Gastroesophageal sphincter (tissue), 4 donors: Measurements from ENCODE around the gene SETD5. TPM values are rescaled to one million over a fixed set of nuclear protein-coding genes. Genes with fewer than 3 reads are reported as not detected.

ENCODE experiments used
- ATAC-seq: fragments of 150-250 bp; one replicate; pipeline ENCODE4 v1.9.1; 2016; ENCODE audit warnings: mild to moderate bottlenecking, moderate library complexity
- H3K27ac ChIP-seq, 4 donors: fragments of 200-600 bp; sonication (generic) in 3 of 4; 1 replicate in 3 of 4; 2 replicates in 1 of 4; pipeline ENCODE4 v1.5.1; 2016 to 2019
- H3K27me3 ChIP-seq: fragments of 200-600 bp; sonication (generic); one replicate; pipeline ENCODE4 v1.5.1; 2019
- H3K36me3 ChIP-seq, 2 donors: fragments of 200-600 bp; sonication (generic); one replicate each; pipeline ENCODE4 v1.5.1; 2019; ENCODE audit warnings: control low read depth in 1 of 2
- H3K4me1 ChIP-seq, 3 donors: fragments of 200-600 bp; sonication (generic); 1 replicate in 2 of 3; 2 replicates in 1 of 3; pipeline ENCODE4 v1.5.1; 2016 to 2019; ENCODE audit warnings: control low read depth in 2 of 3
- H3K4me3 ChIP-seq, 2 donors: fragments of 200-600 bp; sonication (generic); one replicate each; pipeline ENCODE4 v1.5.1; 2019; ENCODE audit warnings: mild to moderate bottlenecking in 1 of 2, moderate library complexity in 1 of 2
- H3K9me3 ChIP-seq, 3 donors: fragments of 200-600 bp; sonication (generic); one replicate each; pipeline ENCODE4 v1.5.1; 2017 to 2019; ENCODE audit warnings: control low read depth in 2 of 3
- EP300 ChIP-seq: sonication (generic); formaldehyde crosslinking; IDR thresholded peaks from one replicate; pipeline ENCODE4 v1.6.1; 2017; ENCODE audit warnings: antibody characterized with exemption, mild to moderate bottlenecking
- POLR2A ChIP-seq, 2 donors: fragments of 450-650 bp; IDR thresholded peaks; one replicate each; pipeline ENCODE4 v1.6.1; 2017; ENCODE audit warnings: antibody characterized with exemption in 2 of 2, mild to moderate bottlenecking in 2 of 2, moderate library complexity in 1 of 2
- POLR2AphosphoS5 ChIP-seq: sonication (generic); formaldehyde crosslinking; IDR thresholded peaks from one replicate; pipeline ENCODE4 v1.6.1; 2017; ENCODE audit warnings: antibody characterized with exemption
- WGBS, 2 donors: methylation state at CpG; one replicate each; pipeline ENCODE4 v1.1.5; 2018; ENCODE audit warnings: low coverage in 1 of 2; 5-methylcytosine and 5-hydroxymethylcytosine counted together
- total RNA-seq, 4 donors: library from RNA; depleted of rRNA; stranded (reverse); fragments of >200 nt; gene quantifications; one replicate each; pipeline ENCODE4 v1.1.0, GENCODE V29; 2016
- TF ChIP-seq, protein P1 (sequence below), 4 experiments: fragments of 200-600 bp in 2 of 4; fragments of 450-650 bp in 2 of 4; sonication (generic) in 1 of 4; IDR thresholded peaks; one replicate each; pipeline ENCODE4 v1.5.1; 2017 to 2019; ENCODE audit warnings: antibody characterized with exemption in 4 of 4, mild to moderate bottlenecking in 2 of 4, moderate library complexity in 2 of 4

The SETD5 gene
- total RNA-seq, 4 donors from 2014 or later: 51.5 to 95.3 (median 76.8) TPM

- TF ChIP-seq POLR2AphosphoS5: no peak
- no peak for TF ChIP-seq EP300
- TF ChIP-seq, protein P1, sequence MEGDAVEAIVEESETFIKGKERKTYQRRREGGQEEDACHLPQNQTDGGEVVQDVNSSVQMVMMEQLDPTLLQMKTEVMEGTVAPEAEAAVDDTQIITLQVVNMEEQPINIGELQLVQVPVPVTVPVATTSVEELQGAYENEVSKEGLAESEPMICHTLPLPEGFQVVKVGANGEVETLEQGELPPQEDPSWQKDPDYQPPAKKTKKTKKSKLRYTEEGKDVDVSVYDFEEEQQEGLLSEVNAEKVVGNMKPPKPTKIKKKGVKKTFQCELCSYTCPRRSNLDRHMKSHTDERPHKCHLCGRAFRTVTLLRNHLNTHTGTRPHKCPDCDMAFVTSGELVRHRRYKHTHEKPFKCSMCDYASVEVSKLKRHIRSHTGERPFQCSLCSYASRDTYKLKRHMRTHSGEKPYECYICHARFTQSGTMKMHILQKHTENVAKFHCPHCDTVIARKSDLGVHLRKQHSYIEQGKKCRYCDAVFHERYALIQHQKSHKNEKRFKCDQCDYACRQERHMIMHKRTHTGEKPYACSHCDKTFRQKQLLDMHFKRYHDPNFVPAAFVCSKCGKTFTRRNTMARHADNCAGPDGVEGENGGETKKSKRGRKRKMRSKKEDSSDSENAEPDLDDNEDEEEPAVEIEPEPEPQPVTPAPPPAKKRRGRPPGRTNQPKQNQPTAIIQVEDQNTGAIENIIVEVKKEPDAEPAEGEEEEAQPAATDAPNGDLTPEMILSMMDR (IDR thresholded peaks at IDR 0.05): no peak
- no peak for TF ChIP-seq POLR2A (IDR thresholded peaks at IDR 0.05)
- Histone ChIP-seq H3K27me3 (no peaks in the 10 kb centered on the region), H3K27ac (no peak overlapping the region), H3K4me1 (peaks cover 8 to 86% (median 15%) of the 10 kb centered on the region in 3 donors), H3K9me3 (no peaks in the 10 kb centered on the region), H3K36me3 (peaks cover 0 to 4% of the 10 kb centered on the region in 2 donors), H3K4me3 (no peak overlapping the region)
- WGBS, 2 donors: 73 to 80% methylated on average over 1 of the region's 1 CpG
- no peak for ATAC-seq
Observed at GRCh38 chr3:9411302-9411701, 13.9 kb downstream of the SETD5 start.

GRCh38 chr3:9412293-9412692 lies 14.9 kb downstream of the SETD5 start:
- peaks cover 0 to 4% of the 10 kb centered on the region in 2 donors for H3K36me3 ChIP-seq
- no peak for TF ChIP-seq EP300
- no peak for TF ChIP-seq POLR2A (IDR thresholded peaks at IDR 0.05)
- no peak for TF ChIP-seq POLR2AphosphoS5
- TF ChIP-seq, protein P1 (IDR thresholded peaks at IDR 0.05): no peak
- H3K9me3 ChIP-seq: no peaks in the 10 kb centered on the region
- no peaks in the 10 kb centered on the region for H3K27me3 ChIP-seq
- no peak for ATAC-seq
- peaks cover 11 to 86% (median 12%) of the 10 kb centered on the region in 3 donors for H3K4me1 ChIP-seq
- H3K4me3 ChIP-seq: no peak overlapping the region
- no peak overlapping the region for H3K27ac ChIP-seq
- WGBS, 2 donors: 40 to 80% methylated on average over 1 of the region's 1 CpG

- no peak for TF ChIP-seq POLR2A (IDR thresholded peaks at IDR 0.05)
- TF ChIP-seq EP300: no peak
- TF ChIP-seq POLR2AphosphoS5: no peak
- TF ChIP-seq, protein P1 (IDR thresholded peaks at IDR 0.05): no peak
- ATAC-seq: no peak
- Histone ChIP-seq H3K36me3 (peaks cover 0 to 4% of the 10 kb centered on the region in 2 donors), H3K27ac (no peak overlapping the region), H3K27me3 (no peaks in the 10 kb centered on the region), H3K9me3 (no peaks in the 10 kb centered on the region), H3K4me1 (peaks cover 3 to 83% (median 11%) of the 10 kb centered on the region in 3 donors), H3K4me3 (no peak overlapping the region)
Observed at GRCh38 chr3:9414826-9415225, 17.4 kb downstream of the SETD5 start.

- H3K9me3 ChIP-seq: no peaks in the 10 kb centered on the region
- 85% methylated on average over 6 of the region's 6 CpGs for WGBS, 2 donors
- H3K27ac ChIP-seq: no peak overlapping the region
- peaks cover 3 to 83% (median 12%) of the 10 kb centered on the region in 3 donors for H3K4me1 ChIP-seq
- no peaks in the 10 kb centered on the region for H3K27me3 ChIP-seq
- TF ChIP-seq EP300: no peak
- TF ChIP-seq POLR2A (IDR thresholded peaks at IDR 0.05): no peak
- TF ChIP-seq, protein P1 (IDR thresholded peaks at IDR 0.05): no peak
- TF ChIP-seq POLR2AphosphoS5: no peak
- no peak overlapping the region for H3K4me3 ChIP-seq
- ATAC-seq: no peak
- peaks cover 0 to 4% of the 10 kb centered on the region in 2 donors for H3K36me3 ChIP-seq
Observed at GRCh38 chr3:9415485-9416138, 18.2 kb downstream of the SETD5 start.

DNA sequence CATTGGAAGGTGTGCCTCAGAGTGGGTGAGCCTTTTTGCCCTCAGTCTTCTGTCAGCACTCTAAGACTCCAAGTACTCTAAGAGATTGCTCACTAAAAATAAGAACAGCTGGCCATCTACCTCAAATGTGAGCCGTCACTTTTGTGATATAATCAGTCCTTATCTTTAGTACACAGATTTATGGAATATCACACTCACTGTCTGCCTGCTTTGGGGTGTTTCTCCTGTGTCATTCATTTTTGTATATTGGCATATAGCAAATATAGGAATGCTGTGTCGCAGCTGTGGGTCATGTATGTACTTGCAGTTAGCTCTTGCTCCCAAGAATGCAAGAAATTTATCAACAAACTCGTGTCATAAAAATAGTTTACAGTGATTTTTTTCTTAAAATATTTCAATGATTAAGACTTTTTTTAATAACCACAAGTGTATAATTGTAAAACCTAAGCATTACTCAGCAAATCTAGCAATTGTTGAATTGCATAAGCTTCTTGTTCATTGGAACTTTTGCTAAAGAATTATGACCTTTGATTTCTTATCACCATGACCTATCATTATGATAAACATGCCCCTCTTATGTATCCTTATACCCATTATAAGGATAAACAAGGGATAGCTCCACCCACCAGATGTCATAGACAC lies 18.8 kb downstream of the SETD5 start:
- 65 to 74% methylated on average over 3 of the region's 3 CpGs for WGBS, 2 donors
- Histone ChIP-seq H3K4me3 (no peak overlapping the region), H3K36me3 (peaks cover 0 to 4% of the 10 kb centered on the region in 2 donors), H3K4me1 (peaks cover 3 to 83% (median 14%) of the 10 kb centered on the region in 3 donors), H3K27me3 (no peaks in the 10 kb centered on the region), H3K9me3 (no peaks in the 10 kb centered on the region), H3K27ac (no peak overlapping the region)
- TF ChIP-seq, protein P1 (IDR thresholded peaks at IDR 0.05): no peak
- TF ChIP-seq POLR2AphosphoS5 (no peak), EP300 (no peak), POLR2A (IDR thresholded peaks at IDR 0.05) (no peak)
- no peak for ATAC-seq
